Measurements from ENCODE around the gene CABP2.

The CABP2 gene

GRCh38 chr11:67493548-67494370 is 29.5 kb downstream of the CABP2 start (continued):
- TF ChIP-seq CSRNP3 (CRISPR knock-in tag; IDR thresholded peaks at IDR 0.05) (no peak), BACH2 (CRISPR knock-in tag; IDR thresholded peaks at IDR 0.05; ENCODE audit: borderline replicate concordance) (no peak), TCF4 (CRISPR knock-in tag; IDR thresholded peaks at IDR 0.05; ENCODE audit: borderline replicate concordance) (no peak), CREB5 (CRISPR knock-in tag; IDR thresholded peaks at IDR 0.05; ENCODE audit: low read depth) (no peak), ZC3H10 (CRISPR knock-in tag; IDR thresholded peaks at IDR 0.05) (no peak), ZFP3 (CRISPR knock-in tag; IDR thresholded peaks at IDR 0.05) (no peak), GLIS3 (CRISPR knock-in tag; IDR thresholded peaks at IDR 0.05) (no peak), ZNF565 (CRISPR knock-in tag; conservative IDR thresholded peaks at IDR 0.05; ENCODE audit: low read depth) (no peak)

GRCh38 chr11:67492801-67493547 is 30.3 kb downstream of the CABP2 start:
- no peak for ATAC-seq
- TF ChIP-seq ZNF70 (CRISPR knock-in tag; IDR thresholded peaks at IDR 0.05) (no peak), ZFP3 (CRISPR knock-in tag; IDR thresholded peaks at IDR 0.05) (no peak), OSR1 (CRISPR knock-in tag; IDR thresholded peaks at IDR 0.05) (no peak)

- TF ChIP-seq BACH2 (CRISPR knock-in tag; IDR thresholded peaks at IDR 0.05; ENCODE audit: borderline replicate concordance) (no peak), CSRNP3 (CRISPR knock-in tag; IDR thresholded peaks at IDR 0.05) (no peak), OSR1 (CRISPR knock-in tag; IDR thresholded peaks at IDR 0.05) (no peak), ZNF565 (CRISPR knock-in tag; conservative IDR thresholded peaks at IDR 0.05; ENCODE audit: low read depth) (no peak), ISL1 (CRISPR knock-in tag; IDR thresholded peaks at IDR 0.05) (no peak), ZFP30 (CRISPR knock-in tag; IDR thresholded peaks at IDR 0.05) (no peak), ESRRG (CRISPR knock-in tag; IDR thresholded peaks at IDR 0.05) (no peak), TOX (CRISPR knock-in tag; IDR thresholded peaks at IDR 0.05; ENCODE audit: borderline replicate concordance) (no peak), PPARA (CRISPR knock-in tag; IDR thresholded peaks at IDR 0.05; ENCODE audit: borderline replicate concordance) (no peak), TCF4 (CRISPR knock-in tag; IDR thresholded peaks at IDR 0.05; ENCODE audit: borderline replicate concordance) (no peak), CREB5 (CRISPR knock-in tag; IDR thresholded peaks at IDR 0.05; ENCODE audit: low read depth) (no peak), CSDC2 (CRISPR knock-in tag; IDR thresholded peaks at IDR 0.05) (no peak), ZNF8 (CRISPR knock-in tag; IDR thresholded peaks at IDR 0.05) (no peak), SNAI2 (CRISPR knock-in tag; IDR thresholded peaks at IDR 0.05) (no peak), ZFP3 (CRISPR knock-in tag; IDR thresholded peaks at IDR 0.05) (no peak), POU6F1 (CRISPR knock-in tag; IDR thresholded peaks at IDR 0.05; ENCODE audit: borderline replicate concordance, low read depth) (no peak), GLIS3 (CRISPR knock-in tag; IDR thresholded peaks at IDR 0.05) (no peak)
- ATAC-seq, result 0 out of 3 replicates have a peak, but pooled peaks have one; percentile 5
These were observed 31.0 kb downstream of the CABP2 start for GRCh38 chr11:67492069-67492727.
